HEK293 (cell line): Measurements from ENCODE around the gene SLBP.
A peak's percentile ranks its signal among the peaks of the same experiment; 100 is the strongest.

ENCODE experiments used
- CTCF ChIA-PET: fragments of 350-600 bp; formaldehyde crosslinking; extraction: SDS; loops from one replicate; lab custom pipeline; 2021; ENCODE audit warnings: antibody characterized with exemption; lab: Yijun Ruan, JAX
- POLR2A ChIA-PET: fragments of 300-600 bp; formaldehyde crosslinking; extraction: SDS; loops from one replicate; lab custom pipeline; 2020; ENCODE audit warnings: antibody characterized with exemption, inconsistent platforms; lab: Yijun Ruan, JAX
- H3K27ac ChIP-seq: fragments of 200-500 bp; sonication (Bioruptor generic); 2 replicates; pipeline ENCODE4 v1.5.1; 2014; ENCODE audit warnings: low read depth, low read length, control low read depth, inconsistent platforms; ENCODE audit errors: extremely low read depth
- H3K36me3 ChIP-seq, 2 experiments: fragments of 200-500 bp in 1 of 2; sonication (Bioruptor generic) in 1 of 2; 1 replicate in 1 of 2; 2 replicates in 1 of 2; pipeline ENCODE4 v1.5.1; 2014 to 2017; ENCODE audit warnings: inconsistent platforms in 2 of 2, low read length in 2 of 2; ENCODE audit not compliant: control insufficient read depth in 2 of 2, insufficient read depth in 1 of 2
- H3K4me1 ChIP-seq: fragments of 200-500 bp; sonication (Bioruptor generic); 2 replicates; pipeline ENCODE4 v1.5.1; 2014; ENCODE audit warnings: mild to moderate bottlenecking, low read length, inconsistent platforms; ENCODE audit not compliant: control insufficient read depth, insufficient read depth
- H3K4me3 ChIP-seq: 2 replicates; pipeline ENCODE4 v1.5.1; 2011; ENCODE audit warnings: low read depth, mild to moderate bottlenecking, control low read depth, low read length, moderate library complexity
- H3K9me3 ChIP-seq: fragments of 200-500 bp; sonication (Bioruptor generic); 2 replicates; pipeline ENCODE4 v1.5.1; 2014; ENCODE audit warnings: low read depth, low read length, inconsistent platforms; ENCODE audit not compliant: control insufficient read depth, insufficient read depth
- GFI1B ChIP-seq: fragments of 450-650 bp; formaldehyde crosslinking; IDR thresholded peaks from 2 replicates; pipeline ENCODE4 v1.5.1; 2016; ENCODE audit warnings: missing biosample characterization, missing genetic modification characterization
- KLF16 ChIP-seq: fragments of 450-650 bp; formaldehyde crosslinking; IDR thresholded peaks from 2 replicates; pipeline ENCODE4 v1.5.1; 2017; ENCODE audit warnings: missing biosample characterization, missing genetic modification characterization
- PRDM6 ChIP-seq: fragments of 450-650 bp; formaldehyde crosslinking; IDR thresholded peaks from 2 replicates; pipeline ENCODE4 v1.5.1; 2017; ENCODE audit warnings: missing biosample characterization, missing genetic modification characterization
- SCRT1 ChIP-seq: fragments of 450-650 bp; formaldehyde crosslinking; IDR thresholded peaks from 2 replicates; pipeline ENCODE4 v1.5.1; 2016; ENCODE audit warnings: missing biosample characterization, missing genetic modification characterization, borderline replicate concordance
- SCRT2 ChIP-seq: fragments of 450-650 bp; formaldehyde crosslinking; IDR thresholded peaks from 2 replicates; pipeline ENCODE4 v1.5.1; 2016; ENCODE audit warnings: missing biosample characterization, missing genetic modification characterization
- ZNF121 ChIP-seq: fragments of 450-650 bp; formaldehyde crosslinking; IDR thresholded peaks from 2 replicates; pipeline ENCODE4 v1.5.1; 2016; ENCODE audit warnings: missing biosample characterization, missing genetic modification characterization
- ZNF146 ChIP-seq: fragments of 450-650 bp; formaldehyde crosslinking; IDR thresholded peaks from 2 replicates; pipeline ENCODE4 v1.5.1; 2016; ENCODE audit warnings: missing biosample characterization, missing genetic modification characterization
- ZNF169 ChIP-seq: fragments of 450-650 bp; formaldehyde crosslinking; IDR thresholded peaks from 2 replicates; pipeline ENCODE4 v1.5.1; 2016; ENCODE audit warnings: missing biosample characterization, missing genetic modification characterization
- ZNF274 ChIP-seq, 2 experiments: fragments of 200-500 bp in 1 of 2; fragments of 450-650 bp in 1 of 2; sonication (Bioruptor generic) in 1 of 2; formaldehyde crosslinking in 1 of 2; IDR thresholded peaks; 2 replicates each; pipeline versions ENCODE4 v1.5.1 to v1.6.1; 2014 to 2016; ENCODE audit warnings: borderline replicate concordance in 1 of 2, inconsistent platforms in 1 of 2, low read length in 1 of 2, missing biosample characterization in 1 of 2, missing genetic modification characterization in 1 of 2
- ZNF302 ChIP-seq: fragments of 450-650 bp; formaldehyde crosslinking; IDR thresholded peaks from 2 replicates; pipeline ENCODE4 v1.5.1; 2016; ENCODE audit warnings: missing biosample characterization, missing genetic modification characterization, low read depth
- ZNF341 ChIP-seq: fragments of 450-650 bp; formaldehyde crosslinking; IDR thresholded peaks from 2 replicates; pipeline ENCODE4; 2016; ENCODE audit warnings: low read depth, missing biosample characterization, missing genetic modification characterization
- ZNF350 ChIP-seq: fragments of 450-650 bp; formaldehyde crosslinking; IDR thresholded peaks from 2 replicates; pipeline ENCODE4 v1.5.0; 2017; ENCODE audit warnings: missing biosample characterization, mild to moderate bottlenecking, missing genetic modification characterization
- ZNF391 ChIP-seq: fragments of 450-650 bp; formaldehyde crosslinking; IDR thresholded peaks from 2 replicates; pipeline ENCODE4 v1.5.1; 2016; ENCODE audit warnings: low read depth, missing biosample characterization, missing genetic modification characterization, borderline replicate concordance
- ZNF449 ChIP-seq: fragments of 450-650 bp; formaldehyde crosslinking; IDR thresholded peaks from 2 replicates; pipeline ENCODE4 v1.5.1; 2017; ENCODE audit warnings: missing biosample characterization, mild to moderate bottlenecking, missing genetic modification characterization, moderate library complexity
- ZNF544 ChIP-seq: fragments of 450-650 bp; formaldehyde crosslinking; IDR thresholded peaks from 2 replicates; pipeline ENCODE4 v1.5.0; 2017; ENCODE audit warnings: missing biosample characterization, missing genetic modification characterization
- ZNF629 ChIP-seq: fragments of 450-650 bp; formaldehyde crosslinking; IDR thresholded peaks from 2 replicates; pipeline ENCODE4 v1.5.1; 2017; ENCODE audit warnings: missing biosample characterization, missing genetic modification characterization
- ZNF639 ChIP-seq: fragments of 450-650 bp; formaldehyde crosslinking; IDR thresholded peaks from 2 replicates; pipeline ENCODE4 v1.5.1; 2016; ENCODE audit warnings: missing biosample characterization, missing genetic modification characterization
- ZNF843 ChIP-seq: fragments of 450-650 bp; formaldehyde crosslinking; IDR thresholded peaks from 2 replicates; pipeline ENCODE4 v1.5.1; 2016; ENCODE audit warnings: missing biosample characterization, missing genetic modification characterization
- ZSCAN23 ChIP-seq: fragments of 450-650 bp; formaldehyde crosslinking; IDR thresholded peaks from 2 replicates; pipeline ENCODE4 v1.5.1; 2016; ENCODE audit warnings: missing biosample characterization, missing genetic modification characterization
- TF ChIP-seq, protein P1 (sequence below): fragments of 450-650 bp; formaldehyde crosslinking; IDR thresholded peaks from 2 replicates; pipeline ENCODE4 v1.5.1; 2016; ENCODE audit warnings: missing biosample characterization, missing genetic modification characterization

SLBP gene

DNA sequence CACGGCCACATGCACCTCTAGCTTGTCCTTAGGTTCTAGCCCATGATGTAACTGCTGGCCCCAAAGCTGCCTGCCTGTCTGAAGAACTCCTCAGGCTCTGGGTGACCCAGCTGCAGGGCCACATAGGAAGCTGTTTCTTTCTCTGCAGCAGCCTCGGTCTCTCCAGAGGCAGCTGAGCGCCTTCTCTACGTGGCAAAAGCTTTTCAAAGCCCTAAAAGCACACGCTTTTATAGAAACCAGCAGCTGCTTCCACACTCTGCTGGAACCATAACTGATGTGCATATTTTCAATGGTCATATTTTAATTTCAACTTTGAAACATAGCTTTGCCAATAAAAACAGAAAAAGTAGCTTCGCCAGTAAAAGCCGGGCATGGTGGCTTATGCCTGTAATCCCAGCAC lies 65.4 kb downstream of the SLBP start (continued):
- TF ChIP-seq PRDM6 (tag by site-specific recombination) = no peak

DNA sequence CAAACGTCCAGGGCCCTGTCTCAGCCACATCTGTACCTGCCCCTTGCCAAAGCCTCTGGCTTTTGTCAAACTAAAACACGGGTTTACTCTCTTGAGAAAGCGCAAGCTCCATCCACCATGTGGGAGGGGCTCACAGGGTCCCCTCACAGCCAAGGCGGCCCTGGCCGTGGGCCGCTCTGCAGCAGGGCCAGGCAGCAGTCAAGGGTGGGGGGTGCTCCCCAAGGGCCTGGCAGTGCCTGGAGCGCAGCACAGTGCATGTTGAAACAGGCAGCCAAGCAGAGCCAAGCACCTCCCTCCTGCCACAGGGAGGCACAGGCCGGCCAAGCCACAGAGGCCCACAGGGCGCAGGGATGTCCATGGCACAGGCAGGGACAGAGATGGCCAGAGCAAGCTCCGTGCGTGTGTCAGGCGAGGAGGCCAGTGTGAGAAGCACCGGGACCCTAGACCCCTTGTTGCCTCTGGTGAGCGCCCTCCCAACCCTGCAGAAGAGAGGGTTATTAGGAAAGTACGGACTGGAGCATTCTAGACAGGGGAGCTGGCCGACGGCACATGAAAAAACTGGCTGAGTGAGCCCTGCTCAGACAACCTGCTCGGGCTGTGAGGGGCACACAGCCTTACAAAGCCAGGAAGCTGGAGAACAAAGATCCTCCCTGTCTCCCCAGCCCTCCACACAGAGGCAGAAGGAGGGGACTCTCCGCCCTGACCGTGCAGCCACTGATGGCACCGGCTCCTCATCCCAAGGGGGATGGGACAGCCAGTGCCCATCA lies 67.0 kb downstream of the SLBP start:
- no peak overlapping the region for H3K4me3 ChIP-seq
- H3K36me3 ChIP-seq = no peaks in the 10 kb centered on the region
- CTCF ChIA-PET = interaction anchor here (0.7 to 1.0 kb wide), 2 partner anchors 16 to 17 kb away, joined by 3 read pairs; no protein-coding TSS in a partner anchor
- POLR2A ChIA-PET = no interaction called here
- peak; percentile 77 for TF ChIP-seq ZNF341 (tag by site-specific recombination)
- no peak for TF ChIP-seq ZNF843
- no peak for TF ChIP-seq ZNF146 (tag by site-specific recombination)
- H3K27ac ChIP-seq = no peak overlapping the region
- H3K9me3 ChIP-seq = no peaks in the 10 kb centered on the region
- no peaks in the 10 kb centered on the region for H3K4me1 ChIP-seq

DNA sequence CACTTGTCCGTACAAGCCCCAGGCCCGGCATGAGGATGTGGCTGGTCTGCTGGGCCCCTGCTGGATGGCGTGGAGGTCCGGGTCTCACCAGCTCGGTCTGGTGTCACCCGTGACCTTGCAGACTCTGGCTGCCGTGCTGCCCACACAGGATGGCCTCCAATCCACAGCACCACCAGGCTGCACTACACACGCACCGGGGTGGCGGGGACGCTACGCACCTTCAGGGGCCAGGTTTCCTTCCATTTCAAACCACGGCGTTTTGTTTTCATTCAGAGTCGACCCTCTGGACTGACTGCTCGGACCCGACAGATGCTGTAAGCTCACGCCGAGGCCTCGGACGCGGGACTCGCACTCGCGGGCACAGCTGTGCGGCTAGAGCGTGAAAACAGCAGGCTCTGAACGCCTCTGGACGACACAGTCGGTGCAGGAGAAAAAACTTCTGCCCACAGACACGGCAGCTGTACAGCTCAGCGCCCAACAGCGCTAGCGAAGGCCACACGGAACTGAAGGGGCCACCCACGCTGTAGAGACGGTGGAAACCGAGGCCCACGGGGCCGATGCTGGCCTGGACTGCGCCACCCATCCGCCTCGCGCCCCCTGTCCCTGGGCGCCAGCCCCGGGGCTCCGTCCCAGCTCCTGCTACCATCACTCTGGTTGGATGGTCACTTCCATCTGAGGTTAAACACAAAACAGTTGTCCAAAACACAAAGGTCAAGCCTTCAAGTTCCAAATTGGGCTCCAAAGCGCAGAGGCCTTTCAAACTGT lies 68.0 kb downstream of the SLBP start:
- Histone ChIP-seq H3K4me3 (no peak overlapping the region), H3K4me1 (no peaks in the 10 kb centered on the region), H3K36me3 (no peaks in the 10 kb centered on the region), H3K27ac (no peak overlapping the region), H3K9me3 (no peaks in the 10 kb centered on the region)
- CTCF ChIA-PET = no interaction called here
- no peak for TF ChIP-seq ZSCAN23
- no peak for TF ChIP-seq ZNF274 (IDR thresholded peaks at IDR 0.05; ENCODE audit: low read length)
- no peak for TF ChIP-seq ZNF274 (tag by site-specific recombination; IDR thresholded peaks at IDR 0.05; ENCODE audit: borderline replicate concordance)
- no peak for TF ChIP-seq ZNF302 (tag by site-specific recombination)
- TF ChIP-seq KLF16 (tag by site-specific recombination) = no peak
- no peak for TF ChIP-seq ZNF629 (tag by site-specific recombination)
- no peak for TF ChIP-seq ZNF121 (tag by site-specific recombination)
- no peak for TF ChIP-seq ZNF350 (tag by site-specific recombination)
- TF ChIP-seq SCRT2 (tag by site-specific recombination) = no peak
- no peak for TF ChIP-seq SCRT1
- no peak for TF ChIP-seq ZNF639 (tag by site-specific recombination)
- TF ChIP-seq ZNF169 (tag by site-specific recombination) = no peak
- TF ChIP-seq GFI1B (tag by site-specific recombination) = no peak
- TF ChIP-seq ZNF449 = no peak
- TF ChIP-seq, protein P1, sequence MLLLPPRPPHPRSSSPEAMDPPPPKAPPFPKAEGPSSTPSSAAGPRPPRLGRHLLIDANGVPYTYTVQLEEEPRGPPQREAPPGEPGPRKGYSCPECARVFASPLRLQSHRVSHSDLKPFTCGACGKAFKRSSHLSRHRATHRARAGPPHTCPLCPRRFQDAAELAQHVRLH = no peak
- TF ChIP-seq PRDM6 (tag by site-specific recombination) = no peak
- TF ChIP-seq ZNF544 (tag by site-specific recombination) = no peak
- no peak for TF ChIP-seq ZNF391 (tag by site-specific recombination)
- POLR2A ChIA-PET = no interaction called here
